ENCODE results near the gene HIP1.
"Not testable (repeated sequence)": the region's sequence is repeated elsewhere in the genome, so short reads cannot be mapped to it uniquely, and the experiment has no call there.

HIP1 gene

GRCh38 chr7:75638594-75639070, 100.1 kb downstream of the HIP1 start:
- Mint-ChIP-seq H3K27ac (no peak overlapping the region), H3K36me3 (ENCODE audit: low read depth) (no peaks in the 10 kb centered on the region), H3K4me3 (peak overlapping the region; percentile 49), H3K27me3 (peaks cover 3% of the 10 kb centered on the region), H3K9me3 (no peaks in the 10 kb centered on the region), H3K4me1 (peaks cover 7% of the 10 kb centered on the region)
- ATAC-seq: no peak
- DNase-seq: no peak

- Mint-ChIP-seq H3K36me3 (ENCODE audit: low read depth) (no peaks in the 10 kb centered on the region), H3K4me1 (peaks cover 7% of the 10 kb centered on the region), H3K9me3 (no peaks in the 10 kb centered on the region), H3K4me3 (peak overlapping the region; percentile 49), H3K27me3 (peaks cover 3% of the 10 kb centered on the region), H3K27ac (no peak overlapping the region)
- DNase-seq (no peak), ATAC-seq (no peak)
These were observed 100.7 kb downstream of the HIP1 start for GRCh38 chr7:75637854-75638593.

GRCh38 chr7:75635036-75635435, 103.7 kb downstream of the HIP1 start:
- Mint-ChIP-seq H3K4me3 (no peak overlapping the region), H3K36me3 (ENCODE audit: low read depth) (no peaks in the 10 kb centered on the region), H3K4me1 (peaks cover 6% of the 10 kb centered on the region), H3K27me3 (peaks cover 2% of the 10 kb centered on the region), H3K27ac (no peak overlapping the region), H3K9me3 (no peaks in the 10 kb centered on the region)
- no peak for DNase-seq
- no peak for ATAC-seq

GRCh38 chr7:75632587-75632986, 106.2 kb downstream of the HIP1 start:
- H3K9me3 Mint-ChIP-seq; H3K27me3 Mint-ChIP-seq; ATAC-seq; DNase-seq; H3K27ac Mint-ChIP-seq; H3K4me1 Mint-ChIP-seq; H3K4me3 Mint-ChIP-seq; H3K36me3 Mint-ChIP-seq (ENCODE audit: low read depth): not testable (repeated sequence)

GRCh38 chr7:75631711-75632110, 107.0 kb downstream of the HIP1 start:
- no peak for ATAC-seq
- Mint-ChIP-seq H3K4me1 (peaks cover 3% of the 10 kb centered on the region), H3K27ac (no peak overlapping the region), H3K36me3 (ENCODE audit: low read depth) (peaks cover 9% of the 10 kb centered on the region), H3K4me3 (no peak overlapping the region), H3K27me3 (no peaks in the 10 kb centered on the region), H3K9me3 (peaks cover 10% of the 10 kb centered on the region)
- DNase-seq: no peak

DNA sequence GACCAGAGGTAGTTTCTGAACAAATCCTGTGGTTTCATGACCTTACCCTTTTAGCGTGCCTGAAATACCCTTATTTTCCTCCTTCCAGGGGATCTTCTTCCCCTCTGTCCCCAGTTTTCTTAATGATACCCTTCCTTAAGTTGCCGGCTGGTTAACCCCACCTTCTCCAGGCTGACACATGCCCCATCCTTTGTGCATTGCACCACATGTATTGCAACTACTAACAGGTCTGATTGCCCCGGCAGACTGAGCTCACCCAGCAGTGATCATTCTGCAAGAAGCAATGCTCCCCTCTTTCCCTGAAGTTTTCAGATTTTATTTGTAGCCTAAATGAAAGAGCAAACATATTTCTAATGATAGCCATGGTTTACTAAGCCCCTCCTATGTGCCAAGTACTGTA, 108.2 kb downstream of the HIP1 start:
- peaks cover 3% of the 10 kb centered on the region for H3K4me1 Mint-ChIP-seq
- H3K27me3 Mint-ChIP-seq: no peaks in the 10 kb centered on the region
- DNase-seq: no peak
- H3K27ac Mint-ChIP-seq: no peak overlapping the region
- H3K36me3 Mint-ChIP-seq (ENCODE audit: low read depth): peaks cover 9% of the 10 kb centered on the region
- no peak overlapping the region for H3K4me3 Mint-ChIP-seq
- H3K9me3 Mint-ChIP-seq: peaks cover 10% of the 10 kb centered on the region
- ATAC-seq: no peak

DNA sequence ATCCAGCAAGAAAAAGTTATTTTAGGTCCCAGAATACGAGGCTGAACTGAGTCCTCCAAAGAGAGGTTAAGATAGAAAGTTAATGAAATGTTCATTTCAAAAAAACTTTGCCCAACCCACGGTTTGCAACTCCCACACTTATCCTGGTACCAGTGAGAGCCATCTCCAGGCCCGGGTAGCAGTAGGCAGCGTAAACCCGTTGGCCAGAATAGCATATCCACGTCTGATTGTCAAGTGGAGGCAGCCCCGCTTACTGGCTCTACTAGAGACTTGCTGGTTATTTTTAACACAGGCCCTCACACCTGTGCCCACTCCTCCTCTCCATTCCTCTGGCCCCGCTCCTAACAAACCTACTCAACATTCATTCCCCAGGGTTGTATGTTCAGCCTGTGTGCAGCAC, 109.7 kb downstream of the HIP1 start:
- Mint-ChIP-seq H3K27me3 (no peaks in the 10 kb centered on the region), H3K27ac (no peak overlapping the region), H3K4me3 (no peak overlapping the region), H3K36me3 (ENCODE audit: low read depth) (peaks cover 9% of the 10 kb centered on the region), H3K4me1 (peaks cover 3% of the 10 kb centered on the region), H3K9me3 (peaks cover 10% of the 10 kb centered on the region)
- ATAC-seq (no peak), DNase-seq (no peak)

DNA sequence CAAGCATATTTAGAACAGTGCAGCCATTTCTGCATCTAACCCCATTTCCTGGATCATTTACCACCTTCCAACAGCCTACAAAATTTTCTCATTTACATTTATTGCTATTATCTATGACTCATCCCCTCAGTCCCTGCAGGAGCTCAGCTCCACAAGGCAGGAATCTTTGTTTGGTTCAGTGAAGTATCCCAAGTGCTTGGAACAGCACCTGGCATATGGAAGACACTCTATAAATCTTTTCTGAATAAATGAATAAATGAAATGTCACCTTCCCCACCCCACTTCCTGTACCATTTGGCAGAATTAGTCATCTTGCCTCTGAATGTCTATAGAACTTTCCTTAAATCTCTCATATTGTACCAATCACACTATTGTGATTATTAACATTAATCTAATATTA, 110.7 kb downstream of the HIP1 start:
- H3K9me3 Mint-ChIP-seq: peaks cover 10% of the 10 kb centered on the region
- H3K4me1 Mint-ChIP-seq: peaks cover 3% of the 10 kb centered on the region
- no peak overlapping the region for H3K4me3 Mint-ChIP-seq
- peaks cover 9% of the 10 kb centered on the region for H3K36me3 Mint-ChIP-seq (ENCODE audit: low read depth)
- ATAC-seq: no peak
- DNase-seq: no peak
- H3K27me3 Mint-ChIP-seq: no peaks in the 10 kb centered on the region
- H3K27ac Mint-ChIP-seq: no peak overlapping the region

DNA sequence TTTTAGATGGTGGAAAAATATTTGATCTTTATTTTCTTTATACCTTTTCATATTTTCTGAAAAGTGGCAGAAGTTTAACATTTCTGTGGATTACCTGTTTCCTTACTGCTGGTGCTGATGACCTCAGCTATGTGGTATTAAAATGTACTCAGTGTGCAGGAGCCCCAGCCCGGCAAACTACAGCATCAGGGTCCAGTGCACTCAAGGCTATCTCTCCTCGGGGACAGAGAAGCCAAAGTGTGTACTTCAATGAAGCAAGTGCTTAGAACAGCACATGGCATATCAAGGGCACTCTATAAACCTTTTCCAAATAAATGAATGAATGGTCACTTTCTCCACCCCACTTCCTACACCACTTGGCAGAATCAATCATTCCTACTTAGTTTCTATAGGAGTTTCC, 111.8 kb downstream of the HIP1 start:
- Mint-ChIP-seq H3K9me3 (peaks cover 10% of the 10 kb centered on the region), H3K36me3 (ENCODE audit: low read depth) (peaks cover 9% of the 10 kb centered on the region), H3K4me1 (peaks cover 3% of the 10 kb centered on the region), H3K27ac (no peak overlapping the region), H3K27me3 (no peaks in the 10 kb centered on the region), H3K4me3 (no peak overlapping the region)
- ATAC-seq (no peak), DNase-seq (no peak)

- Mint-ChIP-seq H3K27me3 (no peaks in the 10 kb centered on the region), H3K36me3 (ENCODE audit: low read depth) (peaks cover 9% of the 10 kb centered on the region), H3K9me3 (peaks cover 10% of the 10 kb centered on the region), H3K4me1 (peaks cover 9% of the 10 kb centered on the region), H3K27ac (no peak overlapping the region), H3K4me3 (no peak overlapping the region)
- DNase-seq (no peak), ATAC-seq (no peak)
These were observed 112.9 kb downstream of the HIP1 start for GRCh38 chr7:75625868-75626267.

- H3K27ac Mint-ChIP-seq: no peak overlapping the region
- ATAC-seq (no peak), DNase-seq (no peak)
- H3K9me3 Mint-ChIP-seq: peaks cover 10% of the 10 kb centered on the region
- peaks cover 19% of the 10 kb centered on the region for H3K4me1 Mint-ChIP-seq
- no peaks in the 10 kb centered on the region for H3K27me3 Mint-ChIP-seq
- H3K36me3 Mint-ChIP-seq (ENCODE audit: low read depth): peaks cover 9% of the 10 kb centered on the region
- no peak overlapping the region for H3K4me3 Mint-ChIP-seq
These were observed 114.5 kb downstream of the HIP1 start for GRCh38 chr7:75624134-75624832.

- Mint-ChIP-seq H3K27me3 (no peaks in the 10 kb centered on the region), H3K4me1 (peaks cover 24% of the 10 kb centered on the region), H3K9me3 (peaks cover 10% of the 10 kb centered on the region), H3K36me3 (ENCODE audit: low read depth) (peaks cover 7% of the 10 kb centered on the region), H3K27ac (no peak overlapping the region), H3K4me3 (no peak overlapping the region)
- ATAC-seq (no peak), DNase-seq (no peak)
These were observed 115.2 kb downstream of the HIP1 start for GRCh38 chr7:75623390-75624133.

- Mint-ChIP-seq H3K36me3 (ENCODE audit: low read depth) (no peaks in the 10 kb centered on the region), H3K27me3 (no peaks in the 10 kb centered on the region), H3K27ac (no peak overlapping the region), H3K4me1 (peaks cover 41% of the 10 kb centered on the region), H3K9me3 (no peaks in the 10 kb centered on the region), H3K4me3 (no peak overlapping the region)
- DNase-seq: no peak
- no peak for ATAC-seq
These were observed 117.6 kb downstream of the HIP1 start for GRCh38 chr7:75621124-75621523.

GRCh38 chr7:75619636-75620035, 119.1 kb downstream of the HIP1 start:
- Mint-ChIP-seq H3K4me1 (peaks cover 41% of the 10 kb centered on the region), H3K27ac (no peak overlapping the region), H3K9me3 (no peaks in the 10 kb centered on the region), H3K4me3 (no peak overlapping the region), H3K36me3 (ENCODE audit: low read depth) (no peaks in the 10 kb centered on the region), H3K27me3 (no peaks in the 10 kb centered on the region)
- DNase-seq (no peak), ATAC-seq (no peak)

Data from activated naive CD8-positive, alpha-beta T cell treated with anti-CD3 and anti-CD28 coated beads, Interleukin-2, amount 50 U/mL, for 24 hours (primary cell).